IMR-90 (cell line): ENCODE measurements around the gene KLF16. TPM values are rescaled to one million over a fixed set of nuclear protein-coding genes. Genes with fewer than 3 reads are reported as not detected.
A peak's percentile ranks its signal among the peaks of the same experiment; 100 is the strongest.

ENCODE experiments used
- ATAC-seq: fragments of 200-7000 bp; cut with Tn5 transposase; 2 replicates; pipeline ENCODE4 v1.9.1; 2020; ENCODE audit warnings: low read depth, mild to moderate bottlenecking, moderate library complexity
- BruUV-seq: library from RNA; stranded (reverse); fragments of 400-500 nt; replicated peaks from 2 replicates; lab custom pipeline; 2021; lab: Mats Ljungman, UMichigan
- CTCF ChIA-PET: fragments of 300-600 bp; formaldehyde crosslinking; extraction: SDS; loops from one replicate; lab custom pipeline; 2021; ENCODE audit warnings: antibody characterized with exemption; lab: Yijun Ruan, JAX
- POLR2A ChIA-PET: fragments of 300-600 bp; sonication (Branson Sonifier 250); formaldehyde crosslinking; loops from one replicate; lab custom pipeline; 2022; ENCODE audit warnings: antibody characterized with exemption; ENCODE audit not compliant: unreplicated experiment; lab: Charles Lee
- DNase-seq: peaks from one replicate; pipeline ENCODE4 v3.0.0; 2013
- H2AFZ ChIP-seq: replicated peaks from 2 replicates; pipeline ENCODE3; 2013; ENCODE audit warnings: low read length, mild to moderate bottlenecking; ENCODE audit not compliant: poor library complexity
- H2AK5ac ChIP-seq: 2 replicates; pipeline ENCODE4 v1.6.1; 2013; ENCODE audit warnings: low read depth, low read length, inconsistent platforms
- H2AK9ac ChIP-seq: replicated peaks from 2 replicates; pipeline ENCODE3; 2013; ENCODE audit warnings: mild to moderate bottlenecking, low read depth, low read length, moderate library complexity; ENCODE audit not compliant: poor library complexity
- H2BK120ac ChIP-seq: 2 replicates; pipeline ENCODE4 v1.6.1; 2013; ENCODE audit warnings: low read depth, low read length, inconsistent platforms
- H2BK15ac ChIP-seq: 3 replicates; pipeline ENCODE4 v1.6.1; 2013; ENCODE audit warnings: low read depth, low read length, inconsistent platforms
- H2BK20ac ChIP-seq: 2 replicates; pipeline ENCODE4 v1.6.1; 2013; ENCODE audit warnings: low read depth, mild to moderate bottlenecking, inconsistent platforms, low read length, moderate library complexity
- H2BK5ac ChIP-seq: 2 replicates; pipeline ENCODE4 v1.6.1; 2013; ENCODE audit warnings: mild to moderate bottlenecking, low read depth, low read length, inconsistent platforms; ENCODE audit not compliant: poor library complexity, severe bottlenecking
- H3K14ac ChIP-seq: replicated peaks from 2 replicates; pipeline ENCODE4 v1.6.1; 2013; ENCODE audit warnings: low read depth, low read length, inconsistent platforms
- H3K18ac ChIP-seq: 2 replicates; pipeline ENCODE4 v1.6.1; 2013; ENCODE audit warnings: low read depth, low read length, control low read depth
- H3K23ac ChIP-seq: 2 replicates; pipeline ENCODE4 v1.6.1; 2013; ENCODE audit warnings: low read depth, low read length, inconsistent platforms
- H3K27ac ChIP-seq: 2 replicates; pipeline ENCODE4 v1.5.1; 2013; ENCODE audit warnings: mild to moderate bottlenecking, control low read depth, low read length; ENCODE audit not compliant: insufficient read depth
- H3K27me3 ChIP-seq: 2 replicates; pipeline ENCODE4 v1.6.1; 2013; ENCODE audit warnings: low read length; ENCODE audit not compliant: control insufficient read depth, insufficient read depth
- H3K36me3 ChIP-seq: 2 replicates; pipeline ENCODE4 v1.6.1; 2013; ENCODE audit warnings: low read length, mixed read lengths; ENCODE audit not compliant: control insufficient read depth, insufficient read depth
- H3K4ac ChIP-seq: 2 replicates; pipeline ENCODE4 v1.6.1; 2013; ENCODE audit warnings: low read depth, low read length, inconsistent platforms
- H3K4me1 ChIP-seq: 2 replicates; pipeline ENCODE4 v1.6.1; 2013; ENCODE audit warnings: low read length, mixed read lengths; ENCODE audit not compliant: control insufficient read depth, insufficient read depth
- H3K4me2 ChIP-seq: 2 replicates; pipeline ENCODE4 v1.6.1; 2013; ENCODE audit warnings: low read depth, mild to moderate bottlenecking, control low read depth, low read length, moderate library complexity
- H3K4me3 ChIP-seq: 2 replicates; pipeline ENCODE4 v1.5.1; 2013; ENCODE audit warnings: low read depth, mild to moderate bottlenecking, control low read depth, low read length, moderate library complexity; ENCODE audit not compliant: insufficient read depth
- H3K56ac ChIP-seq: 2 replicates; pipeline ENCODE4 v1.6.1; 2013; ENCODE audit warnings: low read length, inconsistent platforms; ENCODE audit not compliant: insufficient read depth; ENCODE audit errors: extremely low read depth
- H3K79me1 ChIP-seq, 2 experiments: 2 replicates each; pipeline ENCODE4 v1.6.1; 2013; ENCODE audit warnings: low read length in 2 of 2, inconsistent platforms in 1 of 2, low read depth in 1 of 2
- H3K9ac ChIP-seq: 2 replicates; pipeline ENCODE4 v1.6.1; 2013; ENCODE audit warnings: low read depth, low read length, control low read depth
- H3K9me1 ChIP-seq: 2 replicates; pipeline ENCODE4 v1.6.1; 2013; ENCODE audit warnings: low read length, inconsistent platforms; ENCODE audit not compliant: insufficient read depth
- H3K9me3 ChIP-seq: 2 replicates; pipeline ENCODE4 v1.6.1; 2013; ENCODE audit warnings: low read length; ENCODE audit not compliant: control insufficient read depth, insufficient read depth
- H4K20me1 ChIP-seq: 2 replicates; pipeline ENCODE4 v1.6.1; 2013; ENCODE audit warnings: low read length, inconsistent platforms; ENCODE audit not compliant: insufficient read depth
- H4K5ac ChIP-seq: 2 replicates; pipeline ENCODE4 v1.6.1; 2013; ENCODE audit warnings: mild to moderate bottlenecking, low read depth, low read length, control low read depth
- H4K8ac ChIP-seq, 2 experiments: 2 replicates each; pipeline ENCODE4 v1.6.1; 2013; ENCODE audit warnings: low read depth in 2 of 2, low read length in 2 of 2, control low read depth in 1 of 2, inconsistent platforms in 1 of 2
- H4K91ac ChIP-seq: 2 replicates; pipeline ENCODE4 v1.6.1; 2013; ENCODE audit warnings: low read depth, low read length, inconsistent platforms; ENCODE audit not compliant: insufficient read depth
- WGBS, 2 experiments: methylation state at CpG; one replicate each; pipeline versions ENCODE4 v1.1.5 to v1.1.7; 2013; ENCODE audit warnings: missing lambda C conversion rate in 2 of 2; ENCODE audit not compliant: insufficient read length in 1 of 2; ENCODE audit errors: extremely low coverage in 2 of 2; 5-methylcytosine and 5-hydroxymethylcytosine counted together
- dilution Hi-C: fragments of 300-500 bp; cut with HindIII; formaldehyde crosslinking; loops from one replicate; pipeline ENCODE4 v1.14.3; 2018; ENCODE audit warnings: low sequenced_read_pairs; ENCODE audit not compliant: unreplicated experiment
- in situ Hi-C: fragments of 300-500 bp; cut with MboI; formaldehyde crosslinking; loops from 3 replicates; pipeline ENCODE4 v1.14.3; 2019; ENCODE audit warnings: low sequenced_read_pairs, inconsistent platforms, mixed read lengths
- intact Hi-C: fragments of 100-400 bp; cut with micrococcal nuclease; formaldehyde crosslinking; loops from 2 replicates; pipeline ENCODE4 v1.10.0; 2022
- polyA plus RNA-seq, 3 experiments: library from polyadenylated mRNA; depleted of rRNA; stranded (reverse); fragments of >200 nt; gene quantifications; 2 replicates each; pipeline ENCODE4 v1.2.3, GENCODE V29; 2012; ENCODE audit warnings: low replicate concordance in 1 of 3
- total RNA-seq: library from RNA; depleted of rRNA; stranded (reverse); fragments of >200 nt; gene quantifications from 2 replicates; pipeline ENCODE4 v1.2.3, GENCODE V29; 2012
- TF ChIP-seq, protein P1 (sequence below): conservative IDR thresholded peaks from 2 replicates; pipeline ENCODE4 v1.5.1; 2012; ENCODE audit warnings: mild to moderate bottlenecking, low read depth, low read length, improper control_type of control experiment

Gene KLF16
- total and polyA plus RNA-seq, 2 of the 4 experiments (the other 2 are of a cell fraction): 0.90 to 13.1 TPM

- no peak overlapping the region for H2BK5ac ChIP-seq
- H3K36me3 ChIP-seq: peaks cover 7% of the 10 kb centered on the region; the same call in 1 of the 2 replicates
- H3K27ac ChIP-seq: no peak overlapping the region
- H4K8ac ChIP-seq: no peak overlapping the region
- H3K9me3 ChIP-seq: no peaks in the 10 kb centered on the region
- H3K79me1 ChIP-seq: peaks cover 24 to 59% of the 10 kb centered on the region in 2 experiments
- no peak overlapping the region for H4K5ac ChIP-seq
- ChIA-PET POLR2A (no interaction called here), CTCF (no interaction called here)
- no peak overlapping the region for H3K14ac ChIP-seq
- H4K91ac ChIP-seq: no peak overlapping the region
- H3K9me1 ChIP-seq: no peaks in the 10 kb centered on the region
- no peak overlapping the region for H3K4me2 ChIP-seq
- BruUV-seq: no TSS peak
- H4K20me1 ChIP-seq: peaks cover 67% of the 10 kb centered on the region
- no peak overlapping the region for H2AK5ac ChIP-seq
- dilution Hi-C loops (no loop called here), intact Hi-C loops (no loop called here), in situ Hi-C loops (no loop called here)
- DNase-seq (no peak), ATAC-seq (no peak)
- H3K4ac ChIP-seq: no peak overlapping the region
- H3K23ac ChIP-seq: no peak overlapping the region
- H3K27me3 ChIP-seq: no peaks in the 10 kb centered on the region
- 89% methylated on average over 16 of the region's 26 CpGs; no CpG with 5 or more reads in 1 of the 2 experiments for WGBS, 2 experiments
- TF ChIP-seq, protein P1, sequence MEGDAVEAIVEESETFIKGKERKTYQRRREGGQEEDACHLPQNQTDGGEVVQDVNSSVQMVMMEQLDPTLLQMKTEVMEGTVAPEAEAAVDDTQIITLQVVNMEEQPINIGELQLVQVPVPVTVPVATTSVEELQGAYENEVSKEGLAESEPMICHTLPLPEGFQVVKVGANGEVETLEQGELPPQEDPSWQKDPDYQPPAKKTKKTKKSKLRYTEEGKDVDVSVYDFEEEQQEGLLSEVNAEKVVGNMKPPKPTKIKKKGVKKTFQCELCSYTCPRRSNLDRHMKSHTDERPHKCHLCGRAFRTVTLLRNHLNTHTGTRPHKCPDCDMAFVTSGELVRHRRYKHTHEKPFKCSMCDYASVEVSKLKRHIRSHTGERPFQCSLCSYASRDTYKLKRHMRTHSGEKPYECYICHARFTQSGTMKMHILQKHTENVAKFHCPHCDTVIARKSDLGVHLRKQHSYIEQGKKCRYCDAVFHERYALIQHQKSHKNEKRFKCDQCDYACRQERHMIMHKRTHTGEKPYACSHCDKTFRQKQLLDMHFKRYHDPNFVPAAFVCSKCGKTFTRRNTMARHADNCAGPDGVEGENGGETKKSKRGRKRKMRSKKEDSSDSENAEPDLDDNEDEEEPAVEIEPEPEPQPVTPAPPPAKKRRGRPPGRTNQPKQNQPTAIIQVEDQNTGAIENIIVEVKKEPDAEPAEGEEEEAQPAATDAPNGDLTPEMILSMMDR: no peak
- H2AFZ ChIP-seq: peak overlapping the region; percentile 2
- H2BK120ac ChIP-seq: no peak overlapping the region
- H2BK15ac ChIP-seq: no peak overlapping the region
- no peak overlapping the region for H2BK20ac ChIP-seq
- H3K18ac ChIP-seq: no peak overlapping the region
- H2AK9ac ChIP-seq: peak overlapping the region; percentile 55
- H3K56ac ChIP-seq: no peak overlapping the region
- H3K4me1 ChIP-seq: no peaks in the 10 kb centered on the region
- H3K4me3 ChIP-seq: no peak overlapping the region
- no peak overlapping the region for H3K9ac ChIP-seq
Observed at GRCh38 chr19:1832046-1832663, 31.2 kb downstream of the KLF16 start.
